ENCODE results near the gene FAM241B.

DNA sequence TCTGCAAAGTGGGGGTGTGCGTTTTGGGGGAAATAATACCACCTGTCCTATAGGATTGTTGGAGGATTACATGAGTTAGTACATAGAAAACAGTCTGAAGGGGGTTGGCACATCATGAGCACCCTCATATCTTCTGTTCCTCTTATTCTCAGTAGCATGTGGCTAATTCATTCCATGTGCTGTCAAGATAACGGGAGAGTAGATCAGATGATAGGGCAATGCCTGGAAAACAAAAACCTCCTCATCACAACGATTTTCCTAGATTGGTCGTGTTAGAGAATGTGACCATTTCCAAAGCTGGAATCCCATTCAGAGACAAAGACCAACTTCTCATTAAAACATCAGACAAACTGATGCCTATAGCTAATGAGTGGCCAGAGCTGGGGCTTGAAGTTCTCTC is 50.6 kb downstream of the FAM241B start:
- TF ChIP-seq POLR2AphosphoS5 (IDR thresholded peaks at IDR 0.05; ENCODE audit: low read depth, low read length) (no peak), REST (IDR thresholded peaks at IDR 0.05; ENCODE audit: insufficient read depth in 1 of 2, low read depth in 2 of 2, low read length in 2 of 2) (no peak), SIN3A (IDR thresholded peaks at IDR 0.05; ENCODE audit: borderline replicate concordance, insufficient read depth, low read length) (no peak)
